LNCAP (cell line): ENCODE data around the gene HSD11B1L.

ENCODE experiments used
- CTCF ChIP-seq: fragments of 450-650 bp; IDR thresholded peaks from 2 replicates; pipeline ENCODE4 v1.5.1; 2017; ENCODE audit warnings: mild to moderate bottlenecking

Gene HSD11B1L

GRCh38 chr19:5719961-5720790, 39.3 kb downstream of the HSD11B1L start, which contains the start of the genes CATSPERD and LONP1:
Gene CATSPERD (plus strand): TSS chr19:5720637. CDS start chr19:5720738, 101 bp downstream.
Gene LONP1 (minus strand): TSS chr19:5720146. CDS start chr19:5720132, 14 bp downstream.
- peak; percentile 87 for TF ChIP-seq CTCF

- TF ChIP-seq CTCF = no peak
Observed at GRCh38 chr19:5727453-5728050, 46.7 kb downstream of the HSD11B1L start.
